Measurements from ENCODE around the gene SLC35A2.

DNA sequence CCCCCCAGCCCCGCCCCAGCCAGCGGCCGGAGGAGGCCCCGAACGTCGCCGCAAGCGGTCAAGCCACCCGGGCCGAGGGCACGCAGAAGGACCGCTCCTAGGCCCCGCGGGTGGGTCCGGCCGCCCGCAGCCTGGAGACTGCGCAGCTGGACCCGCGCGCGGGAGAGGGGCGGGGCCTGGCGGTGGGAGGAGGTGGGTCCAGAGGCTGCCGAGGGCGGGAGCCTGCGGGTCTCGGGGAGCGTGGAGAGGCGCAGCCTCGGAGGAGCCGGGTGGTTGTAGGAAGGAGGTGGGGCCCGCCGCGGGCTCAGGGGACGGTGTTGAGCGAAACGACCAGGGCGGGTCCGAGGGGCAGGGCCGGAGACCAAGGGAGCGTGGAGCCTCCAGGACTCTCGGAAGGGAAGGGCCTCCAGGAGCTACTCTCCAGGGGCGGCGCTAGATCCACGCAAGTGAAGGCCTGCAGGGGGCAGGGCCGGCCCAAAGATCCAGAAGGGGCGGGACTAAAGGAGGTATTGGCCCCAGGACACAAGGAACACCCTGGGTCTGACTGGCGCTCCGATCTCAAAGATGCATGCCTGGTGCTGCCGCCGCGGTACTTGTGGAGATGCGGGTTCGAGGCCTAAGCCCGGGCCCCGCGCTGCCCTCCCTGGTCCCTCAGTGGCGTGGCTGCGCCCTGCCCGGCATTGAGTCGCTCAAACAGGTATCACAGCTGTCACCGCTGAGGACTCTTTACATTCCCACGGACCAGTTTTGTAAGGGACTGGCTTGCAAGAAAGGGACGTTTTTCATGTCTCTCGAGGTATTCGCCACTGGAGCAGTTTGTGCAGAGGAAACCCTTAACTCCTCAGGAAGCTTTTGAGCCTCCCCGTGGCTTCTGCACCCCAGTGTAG lies 19.8 kb downstream of the SLC35A2 start:
- TF ChIP-seq POLR2A (IDR thresholded peaks at IDR 0.05) (no peak), CTCF (IDR thresholded peaks at IDR 0.05) (no peak)
